ENCODE results near the gene DDX39A. TPM values are rescaled to one million over a fixed set of nuclear protein-coding genes. Genes with fewer than 3 reads are reported as not detected.

DDX39A gene
- total and polyA plus RNA-seq, 2 donors (not counting 1 experiment from before 2014, with no cell fraction given), result 178 to 393 TPM

DNA sequence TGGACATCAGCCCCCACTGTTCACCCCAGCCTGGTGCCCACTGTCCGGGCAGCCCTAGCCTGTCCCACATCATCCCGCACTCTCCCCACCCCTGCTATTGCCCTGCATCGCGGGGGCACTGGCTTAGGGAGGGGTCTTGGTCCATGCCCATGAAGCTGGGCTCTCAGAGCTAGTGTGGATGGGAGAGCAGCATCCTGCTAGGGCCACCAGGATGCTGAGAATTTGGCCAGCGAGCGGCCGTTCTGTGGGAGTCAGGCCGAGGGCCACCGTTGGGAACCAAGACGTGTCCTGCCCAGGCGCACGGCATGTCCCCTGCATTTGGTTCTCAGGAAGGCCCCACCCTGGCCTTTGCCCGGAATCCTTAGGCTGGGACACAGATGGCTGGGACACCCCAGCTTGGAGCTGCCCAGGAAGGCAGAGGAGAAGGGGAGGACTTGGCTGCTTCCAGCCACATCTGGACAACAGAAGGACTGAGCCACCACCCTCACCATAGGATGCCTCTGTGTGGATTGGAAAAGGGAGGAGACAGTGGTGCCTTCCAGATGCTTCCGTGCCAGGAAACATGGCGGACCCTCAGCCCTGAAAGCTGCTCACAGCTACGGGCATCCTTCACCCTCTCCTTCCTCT, 23.3 kb downstream of the DDX39A start:
- H2AFZ ChIP-seq (ENCODE audit: insufficient read depth, low read depth, low read length, poor library complexity, severe bottlenecking), result no peak overlapping the region
- H3K36me3 ChIP-seq (replicated peaks in 1 of 2; ENCODE audit: control extremely low read depth in 1 of 2, control insufficient read depth in 1 of 2, extremely low read depth in 1 of 2, insufficient read depth in 2 of 2, low read length in 1 of 2), result peaks cover 2 to 52% of the 10 kb centered on the region in 2 experiments
- ATAC-seq (ENCODE audit: low read depth) (no peak), DNase-seq (peak; percentile 40)
- peaks cover 5% of the 10 kb centered on the region for H4K20me1 ChIP-seq (ENCODE audit: control insufficient read depth, insufficient read depth, low read length, poor library complexity, severe bottlenecking)
- H3K9ac ChIP-seq (ENCODE audit: low read length), result no peak overlapping the region
- ChIA-PET CTCF (interaction anchor here (0.6 kb wide), 1 partner anchor 201 kb away, joined by 3 read pairs; no protein-coding TSS in a partner anchor), POLR2A (interaction anchor here (0.5 kb wide), 1 partner anchor 10 kb away, joined by 7 read pairs; no protein-coding TSS in a partner anchor)
- intact Hi-C loops (cut with micrococcal nuclease), result no loop called here
- Mint-ChIP-seq H3K4me1 (peaks cover 2% of the 10 kb centered on the region), H3K27me3 (no peaks in the 10 kb centered on the region), H3K27ac (no peak overlapping the region), H3K9me3 (ENCODE audit: insufficient read depth) (no peaks in the 10 kb centered on the region), H3K4me3 (no peak overlapping the region)
- H3K4me3 ChIP-seq (ENCODE audit: control extremely low read depth in 1 of 5, extremely low read depth in 1 of 5, insufficient read depth in 1 of 5, low read depth in 2 of 5, low read length in 4 of 5), result no peak overlapping the region
- no peak for TF ChIP-seq CTCF (IDR thresholded peaks at IDR 0.05)
- no peak for TF ChIP-seq EZH2 (IDR thresholded peaks at IDR 0.05; ENCODE audit: borderline replicate concordance, insufficient read depth, low read depth, low read length, poor library complexity, severe bottlenecking)
- no peak overlapping the region for H3K27ac ChIP-seq (ENCODE audit: low read length in 2 of 2)
- no peaks in the 10 kb centered on the region for H3K79me2 ChIP-seq (ENCODE audit: control insufficient read depth, insufficient read depth, low read length)
- H3K4me1 ChIP-seq (ENCODE audit: control insufficient read depth in 2 of 2, insufficient read depth in 2 of 2, low read length in 2 of 2), result peaks cover 0 to 8% of the 10 kb centered on the region in 2 donors
- H3K4me2 ChIP-seq (replicated peaks; ENCODE audit: low read depth, low read length, poor library complexity, severe bottlenecking), result no peak overlapping the region
- H3K9me3 ChIP-seq (ENCODE audit: control extremely low read depth in 1 of 3, control insufficient read depth in 2 of 3, insufficient read depth in 1 of 3, low read length in 2 of 3), result no peaks in the 10 kb centered on the region
- 97% methylated on average over 12 of the region's 16 CpGs for WGBS (ENCODE audit: insufficient coverage)
- H3K27me3 ChIP-seq (replicated peaks in 1 of 4; ENCODE audit: control extremely low read depth in 1 of 4, control insufficient read depth in 3 of 4, insufficient read depth in 4 of 4, low read length in 3 of 4), result no peaks in the 10 kb centered on the region

- no peak overlapping the region for H3K4me3 Mint-ChIP-seq
- Histone ChIP-seq H2AFZ (ENCODE audit: insufficient read depth, low read depth, low read length, poor library complexity, severe bottlenecking) (no peak overlapping the region), H3K9me3 (ENCODE audit: control extremely low read depth in 1 of 3, control insufficient read depth in 2 of 3, insufficient read depth in 1 of 3, low read length in 2 of 3) (no peaks in the 10 kb centered on the region), H3K4me1 (ENCODE audit: control insufficient read depth in 2 of 2, insufficient read depth in 2 of 2, low read length in 2 of 2) (peaks cover 0 to 2% of the 10 kb centered on the region in 2 donors), H4K20me1 (ENCODE audit: control insufficient read depth, insufficient read depth, low read length, poor library complexity, severe bottlenecking) (peaks cover 5% of the 10 kb centered on the region), H3K79me2 (ENCODE audit: control insufficient read depth, insufficient read depth, low read length) (no peaks in the 10 kb centered on the region), H3K4me2 (replicated peaks; ENCODE audit: low read depth, low read length, poor library complexity, severe bottlenecking) (no peak overlapping the region), H3K27me3 (replicated peaks in 1 of 4; ENCODE audit: control extremely low read depth in 1 of 4, control insufficient read depth in 3 of 4, insufficient read depth in 4 of 4, low read length in 3 of 4) (no peaks in the 10 kb centered on the region), H3K36me3 (replicated peaks in 1 of 2; ENCODE audit: control extremely low read depth in 1 of 2, control insufficient read depth in 1 of 2, extremely low read depth in 1 of 2, insufficient read depth in 2 of 2, low read length in 1 of 2) (peaks cover 2 to 57% of the 10 kb centered on the region in 2 experiments), H3K27ac (ENCODE audit: low read length in 2 of 2) (no peak overlapping the region), H3K9ac (ENCODE audit: low read length) (no peak overlapping the region), H3K4me3 (ENCODE audit: control extremely low read depth in 1 of 5, extremely low read depth in 1 of 5, insufficient read depth in 1 of 5, low read depth in 2 of 5, low read length in 4 of 5) (no peak overlapping the region)
- ATAC-seq (ENCODE audit: low read depth), result no peak
- POLR2A ChIA-PET, result interaction anchor here (0.6 kb wide), 1 partner anchor 20 kb away, joined by 3 read pairs; no protein-coding TSS in a partner anchor
- 93% methylated on average over 7 of the region's 9 CpGs for WGBS (ENCODE audit: insufficient coverage)
- H3K27me3 Mint-ChIP-seq, result no peaks in the 10 kb centered on the region
- peak overlapping the region; percentile 32 for H3K27ac Mint-ChIP-seq
- H3K4me1 Mint-ChIP-seq, result no peaks in the 10 kb centered on the region
- peak; percentile 39 for DNase-seq
- H3K9me3 Mint-ChIP-seq (ENCODE audit: insufficient read depth), result no peaks in the 10 kb centered on the region
- intact Hi-C loops (cut with micrococcal nuclease), result no loop called here
- CTCF ChIA-PET, result no interaction called here
- no peak for TF ChIP-seq CTCF (IDR thresholded peaks at IDR 0.05)
- TF ChIP-seq EZH2 (IDR thresholded peaks at IDR 0.05; ENCODE audit: borderline replicate concordance, insufficient read depth, low read depth, low read length, poor library complexity, severe bottlenecking), result no peak
These were observed 23.9 kb downstream of the DDX39A start for GRCh38 chr19:14395262-14395661.
